B cell (primary cell): ENCODE data around the gene PRKCB. TPM values are rescaled to one million over a fixed set of nuclear protein-coding genes. Genes with fewer than 3 reads are reported as not detected.

ENCODE experiments used
- ATAC-seq: fragments of 200-7000 bp; cut with Tn5 transposase; one replicate; pipeline ENCODE4 v1.10.0; 2021; ENCODE audit warnings: low read depth, mild to moderate bottlenecking, moderate number of reproducible peaks, moderate library complexity
- CTCF ChIA-PET: fragments of 350-600 bp; sonication (Branson Sonifier 250); formaldehyde crosslinking; loops from one replicate; lab custom pipeline; 2021; ENCODE audit warnings: antibody characterized with exemption, inconsistent platforms; lab: Charles Lee
- POLR2A ChIA-PET: fragments of 350-600 bp; sonication (Branson Sonifier 250); formaldehyde crosslinking; loops from one replicate; lab custom pipeline; 2021; ENCODE audit warnings: antibody characterized with exemption; lab: Charles Lee
- DNase-seq: peaks from one replicate; pipeline ENCODE4 v3.0.0; 2013
- H2AFZ ChIP-seq: 2 replicates; pipeline ENCODE4 v1.6.1; 2012; ENCODE audit warnings: mild to moderate bottlenecking, low read depth, low read length; ENCODE audit not compliant: insufficient read depth, poor library complexity, severe bottlenecking
- H3K27ac ChIP-seq, 2 donors: 1 replicate in 1 of 2; 2 replicates in 1 of 2; pipeline ENCODE4 v1.5.1; 2012 to 2013; ENCODE audit warnings: low read length in 2 of 2, mild to moderate bottlenecking in 2 of 2, moderate library complexity in 1 of 2
- H3K27me3 ChIP-seq, 4 experiments: fragments of 200-600 bp in 1 of 4; sonication (generic) in 1 of 4; replicated peaks in 1 of 4; 1 replicate in 2 of 4; 2 replicates in 2 of 4; pipeline versions ENCODE4 v1.6.1 to v1.7.0; 2013 to 2016; ENCODE audit warnings: low read length in 3 of 4, mild to moderate bottlenecking in 2 of 4, mixed read lengths in 1 of 4, moderate library complexity in 1 of 4; ENCODE audit not compliant: insufficient read depth in 4 of 4, control insufficient read depth in 3 of 4; ENCODE audit errors: control extremely low read depth in 1 of 4
- H3K36me3 ChIP-seq, 2 experiments: replicated peaks in 1 of 2; 1 replicate in 1 of 2; 2 replicates in 1 of 2; pipeline versions ENCODE4 v1.6.1 to v1.7.1; 2013; ENCODE audit warnings: low read length in 1 of 2; ENCODE audit not compliant: insufficient read depth in 2 of 2, control insufficient read depth in 1 of 2; ENCODE audit errors: control extremely low read depth in 1 of 2, extremely low read depth in 1 of 2
- H3K4me1 ChIP-seq, 2 donors: fragments of 200-600 bp in 1 of 2; sonication (generic) in 1 of 2; 1 replicate in 1 of 2; 2 replicates in 1 of 2; pipeline versions ENCODE4 v1.5.1 to v1.6.1; 2013 to 2017; ENCODE audit warnings: low read length in 2 of 2; ENCODE audit not compliant: control insufficient read depth in 2 of 2, insufficient read depth in 2 of 2
- H3K4me2 ChIP-seq: replicated peaks from 2 replicates; pipeline ENCODE3; 2012; ENCODE audit warnings: mild to moderate bottlenecking, low read depth, low read length; ENCODE audit not compliant: poor library complexity, severe bottlenecking
- H3K4me3 ChIP-seq, 5 experiments: fragments of 200-600 bp in 1 of 5; sonication (generic) in 1 of 5; 1 replicate in 3 of 5; 2 replicates in 2 of 5; pipeline versions ENCODE4 v1.5.1 to v1.7.0; 2011 to 2016; ENCODE audit warnings: low read length in 4 of 5, mild to moderate bottlenecking in 4 of 5, low read depth in 2 of 5, control low read depth in 1 of 5, moderate library complexity in 1 of 5; ENCODE audit not compliant: insufficient read depth in 1 of 5; ENCODE audit errors: control extremely low read depth in 1 of 5, extremely low read depth in 1 of 5
- H3K79me2 ChIP-seq: fragments of 200-600 bp; sonication (generic); one replicate; pipeline ENCODE4 v1.6.0; 2016; ENCODE audit warnings: low read length; ENCODE audit not compliant: control insufficient read depth, insufficient read depth
- H3K9ac ChIP-seq: fragments of 200-600 bp; sonication (generic); 2 replicates; pipeline ENCODE4 v1.6.1; 2017; ENCODE audit warnings: mild to moderate bottlenecking, low read length, moderate library complexity
- H3K9me3 ChIP-seq, 3 donors: one replicate each; pipeline versions ENCODE4 v1.6.1 to v1.7.1; 2013; ENCODE audit warnings: low read length in 2 of 3; ENCODE audit not compliant: control insufficient read depth in 2 of 3, insufficient read depth in 1 of 3; ENCODE audit errors: control extremely low read depth in 1 of 3
- H4K20me1 ChIP-seq: 2 replicates; pipeline ENCODE4 v1.6.0; 2012; ENCODE audit warnings: mild to moderate bottlenecking, low read length; ENCODE audit not compliant: insufficient read depth, control insufficient read depth, poor library complexity, severe bottlenecking
- H3K27ac Mint-ChIP-seq: one replicate; pipeline ENCODE4 v1.8.0; 2021; ENCODE audit warnings: mixed read lengths
- H3K27me3 Mint-ChIP-seq: one replicate; pipeline ENCODE4 v1.8.0; 2021; ENCODE audit warnings: mixed read lengths
- H3K4me1 Mint-ChIP-seq: one replicate; pipeline ENCODE4 v1.8.0; 2021; ENCODE audit warnings: mixed read lengths
- H3K4me3 Mint-ChIP-seq: one replicate; pipeline ENCODE4 v1.8.0; 2021; ENCODE audit warnings: mixed read lengths
- H3K9me3 Mint-ChIP-seq: one replicate; pipeline ENCODE4 v1.8.0; 2022; ENCODE audit warnings: mixed read lengths; ENCODE audit not compliant: insufficient read depth
- EZH2 ChIP-seq: IDR thresholded peaks from 2 replicates; pipeline ENCODE4 v1.6.1; 2012; ENCODE audit warnings: borderline replicate concordance, low read depth, mild to moderate bottlenecking, moderate library complexity, low read length; ENCODE audit not compliant: insufficient read depth, poor library complexity, severe bottlenecking
- WGBS: methylation state at CpG from one replicate; pipeline ENCODE4 v1.1.5; 2013; ENCODE audit warnings: missing lambda C conversion rate; ENCODE audit not compliant: insufficient coverage; 5-methylcytosine and 5-hydroxymethylcytosine counted together
- intact Hi-C: fragments of 100-400 bp; cut with micrococcal nuclease; formaldehyde crosslinking; loops from one replicate; pipeline ENCODE4 v1.10.0; 2022
- polyA plus RNA-seq: library from polyadenylated mRNA; depleted of rRNA; stranded (reverse); fragments of >200 nt; gene quantifications from 2 replicates; pipeline ENCODE4 v1.2.3, GENCODE V29; 2012
- total RNA-seq, 2 donors: library from RNA; stranded (reverse); fragments of 120-200 nt in 1 of 2; gene quantifications; 1 replicate in 1 of 2; 2 replicates in 1 of 2; pipeline versions ENCODE4 v1.2.3 to v1.2.4, GENCODE V29; 2013 to 2022
- TF ChIP-seq, protein P1 (sequence below): fragments of 200-600 bp; IDR thresholded peaks from one replicate; pipeline ENCODE4 v1.8.0; 2022; ENCODE audit warnings: antibody characterized with exemption, mild to moderate bottlenecking

The PRKCB gene
- total and polyA plus RNA-seq, 2 donors (not counting 1 experiment from before 2014, with no cell fraction given), result 106 to 373 TPM

DNA sequence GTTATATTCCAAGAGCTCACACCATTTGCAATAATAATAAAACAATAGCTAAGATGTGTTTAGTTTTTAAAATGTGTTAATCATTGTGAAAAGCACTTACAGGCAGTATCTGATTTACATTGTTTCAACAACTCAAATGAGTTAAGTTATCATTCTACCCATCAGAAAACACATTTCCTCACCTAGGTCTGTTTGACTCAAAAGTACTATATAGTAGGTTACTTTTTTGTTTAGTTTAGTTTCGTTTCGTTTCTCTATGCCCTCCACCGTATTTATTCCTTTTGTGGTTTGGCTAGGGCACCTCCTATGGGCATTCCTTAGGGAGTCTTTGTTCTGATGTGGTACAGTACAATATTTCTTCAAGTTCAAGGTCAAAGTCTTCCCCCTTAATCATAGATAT lies 201.6 kb downstream of the PRKCB start:
- Mint-ChIP-seq H3K27ac (no peak overlapping the region), H3K9me3 (no peaks in the 10 kb centered on the region), H3K4me3 (no peak overlapping the region), H3K27me3 (no peaks in the 10 kb centered on the region), H3K4me1 (peaks cover 52% of the 10 kb centered on the region)
- H3K4me3 ChIP-seq, result no peak overlapping the region
- intact Hi-C loops, result no loop called here
- TF ChIP-seq, protein P1, sequence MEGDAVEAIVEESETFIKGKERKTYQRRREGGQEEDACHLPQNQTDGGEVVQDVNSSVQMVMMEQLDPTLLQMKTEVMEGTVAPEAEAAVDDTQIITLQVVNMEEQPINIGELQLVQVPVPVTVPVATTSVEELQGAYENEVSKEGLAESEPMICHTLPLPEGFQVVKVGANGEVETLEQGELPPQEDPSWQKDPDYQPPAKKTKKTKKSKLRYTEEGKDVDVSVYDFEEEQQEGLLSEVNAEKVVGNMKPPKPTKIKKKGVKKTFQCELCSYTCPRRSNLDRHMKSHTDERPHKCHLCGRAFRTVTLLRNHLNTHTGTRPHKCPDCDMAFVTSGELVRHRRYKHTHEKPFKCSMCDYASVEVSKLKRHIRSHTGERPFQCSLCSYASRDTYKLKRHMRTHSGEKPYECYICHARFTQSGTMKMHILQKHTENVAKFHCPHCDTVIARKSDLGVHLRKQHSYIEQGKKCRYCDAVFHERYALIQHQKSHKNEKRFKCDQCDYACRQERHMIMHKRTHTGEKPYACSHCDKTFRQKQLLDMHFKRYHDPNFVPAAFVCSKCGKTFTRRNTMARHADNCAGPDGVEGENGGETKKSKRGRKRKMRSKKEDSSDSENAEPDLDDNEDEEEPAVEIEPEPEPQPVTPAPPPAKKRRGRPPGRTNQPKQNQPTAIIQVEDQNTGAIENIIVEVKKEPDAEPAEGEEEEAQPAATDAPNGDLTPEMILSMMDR, result no peak
- no peak for TF ChIP-seq EZH2
- POLR2A ChIA-PET, result no interaction called here
- no peak overlapping the region for H3K9ac ChIP-seq
- H4K20me1 ChIP-seq, result peaks cover 36% of the 10 kb centered on the region
- H3K27me3 ChIP-seq, result no peaks in the 10 kb centered on the region
- peaks cover 27 to 34% of the 10 kb centered on the region in 2 donors for H3K4me1 ChIP-seq
- no peak overlapping the region for H3K27ac ChIP-seq
- no CpG with 5 or more reads among the region's 3 CpGs for WGBS
- ATAC-seq (no peak), DNase-seq (no peak)
- CTCF ChIA-PET, result interaction anchor here (0.6 to 16.0 kb wide), 22 partner anchors 8 to 398 kb away, joined by 3 to 296 read pairs (median 6); no protein-coding TSS in a partner anchor
- H3K9me3 ChIP-seq, result peaks cover 0 to 11% (median 0%) of the 10 kb centered on the region in 3 donors
- H3K36me3 ChIP-seq, result peaks cover 2 to 78% of the 10 kb centered on the region in 2 experiments
- no peak overlapping the region for H3K4me2 ChIP-seq
- H2AFZ ChIP-seq, result no peak overlapping the region
- peaks cover 51% of the 10 kb centered on the region for H3K79me2 ChIP-seq

DNA sequence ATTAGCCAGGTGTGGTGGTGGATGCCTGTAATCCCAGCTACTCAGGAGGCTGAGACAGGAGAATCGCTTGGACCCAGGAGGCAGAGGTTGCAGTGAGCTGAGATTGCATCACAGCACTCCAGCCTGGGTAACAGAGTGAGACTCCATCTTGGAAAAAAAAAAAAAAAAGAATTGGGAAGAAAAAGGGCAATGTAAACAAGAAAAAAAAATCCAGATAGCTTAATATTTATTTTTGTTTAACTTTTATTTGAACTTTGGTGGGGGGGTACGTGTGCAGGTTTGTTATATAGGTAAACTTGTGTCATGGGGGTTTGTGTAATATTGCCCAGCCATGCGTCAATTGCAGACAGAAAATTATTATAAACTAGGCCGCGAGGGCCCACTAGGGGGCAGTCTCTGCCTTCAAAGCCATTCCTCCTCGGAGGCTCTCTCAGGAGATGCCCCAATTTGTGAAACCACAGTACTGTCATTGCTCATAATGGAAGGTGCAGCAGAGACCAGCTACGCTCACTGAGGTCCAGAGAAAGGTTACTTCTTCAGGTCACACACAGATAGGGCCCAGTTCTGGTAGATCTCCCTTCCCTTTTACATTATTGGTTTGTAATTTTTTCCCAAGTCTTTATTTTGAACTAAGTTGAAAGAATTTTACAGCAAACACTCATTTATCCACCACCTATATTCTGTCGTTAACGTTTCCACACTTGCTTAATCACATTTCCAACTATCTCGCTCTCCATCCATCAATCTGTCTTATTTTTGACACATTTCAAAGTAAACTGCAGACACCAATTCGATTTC lies 206.2 kb downstream of the PRKCB start:
- WGBS, result 49% methylated on average over 9 of the region's 11 CpGs
- intact Hi-C loops, result loop anchor here (1.0 to 5.0 kb wide), 2 partner anchors 125 to 211 kb away; no protein-coding TSS in a partner anchor
- DNase-seq (peak; percentile 79), ATAC-seq (peak; percentile 76)
- Histone ChIP-seq H3K27ac (peak overlapping the region in 1 of 2 donors; percentile 34), H3K4me1 (no peaks in the 10 kb centered on the region), H2AFZ (no peak overlapping the region), H3K4me3 (no peak overlapping the region), H3K79me2 (peaks cover 90% of the 10 kb centered on the region), H3K9ac (no peak overlapping the region), H3K4me2 (no peak overlapping the region), H3K36me3 (peaks cover 2 to 85% of the 10 kb centered on the region in 2 experiments), H3K27me3 (no peaks in the 10 kb centered on the region), H3K9me3 (no peaks in the 10 kb centered on the region), H4K20me1 (peaks cover 80% of the 10 kb centered on the region)
- no peak for TF ChIP-seq EZH2
- TF ChIP-seq, protein P1, result peak; percentile 87
- no peaks in the 10 kb centered on the region for H3K9me3 Mint-ChIP-seq
- peaks cover 14% of the 10 kb centered on the region for H3K4me1 Mint-ChIP-seq
- H3K4me3 Mint-ChIP-seq, result no peak overlapping the region
- H3K27me3 Mint-ChIP-seq, result no peaks in the 10 kb centered on the region
- POLR2A ChIA-PET, result no interaction called here
- peak overlapping the region; percentile 10 for H3K27ac Mint-ChIP-seq
- CTCF ChIA-PET, result interaction anchor here (0.6 to 16.0 kb wide), 34 partner anchors 9 to 1655 kb away, joined by 3 to 296 read pairs (median 5); partner anchors contain the start of gene CACNG3
